BE2C (cell line): ENCODE results near the gene CKM.

ENCODE experiments used
- DNase-seq: peaks from one replicate; pipeline ENCODE4 v3.0.0-alpha.2; 2020
- H3K27me3 ChIP-seq: fragments of 250-450 bp; sonication (Bioruptor Pico); 2 replicates; pipeline ENCODE4 v1.5.1; 2020; ENCODE audit warnings: mild to moderate bottlenecking
- H3K36me3 ChIP-seq: fragments of 250-450 bp; sonication (Bioruptor Pico); 2 replicates; pipeline ENCODE4 v1.5.1; 2020; ENCODE audit warnings: mild to moderate bottlenecking
- H3K4me1 ChIP-seq: fragments of 250-450 bp; sonication (Bioruptor Pico); 2 replicates; pipeline ENCODE4 v1.5.1; 2020
- H3K4me3 ChIP-seq: 2 replicates; pipeline ENCODE4 v1.5.1; 2011; ENCODE audit warnings: low read depth, low read length
- H3K9me3 ChIP-seq: fragments of 250-450 bp; sonication (Bioruptor Pico); 2 replicates; pipeline ENCODE4 v1.5.1; 2020
- TF ChIP-seq, protein P1 (sequence below): IDR thresholded peaks from 2 replicates; pipeline ENCODE4 v1.5.1; 2012; ENCODE audit warnings: mild to moderate bottlenecking, low read depth, low read length

The CKM gene

DNA sequence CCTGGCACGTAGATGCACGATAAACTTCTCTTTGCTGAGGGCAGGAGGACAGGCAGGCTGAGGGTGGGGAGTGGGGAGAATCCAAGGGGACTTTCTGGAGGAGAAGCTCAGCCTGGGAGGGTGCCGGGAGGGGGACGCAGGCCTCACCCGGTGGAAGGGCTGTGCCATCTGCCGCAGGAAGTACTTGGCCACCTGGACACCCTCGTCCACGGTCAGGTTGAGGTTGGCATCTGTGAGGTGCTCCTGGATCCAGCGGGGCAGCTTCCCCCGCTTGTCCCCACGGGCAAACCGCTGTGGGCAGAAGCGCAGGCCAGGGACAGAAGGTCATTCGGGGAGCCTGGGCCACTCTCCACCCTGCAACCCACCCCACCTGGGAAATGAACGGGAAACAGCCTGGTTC lies 29.4 kb upstream of the CKM start:
- Histone ChIP-seq H3K27me3 (peaks cover 11% of the 10 kb centered on the region), H3K4me1 (no peaks in the 10 kb centered on the region), H3K4me3 (no peak overlapping the region), H3K9me3 (no peaks in the 10 kb centered on the region; the same call in 1 of the 2 replicates), H3K36me3 (peaks cover 7% of the 10 kb centered on the region; the same call in 1 of the 2 replicates)
- no peak for DNase-seq
- TF ChIP-seq, protein P1, sequence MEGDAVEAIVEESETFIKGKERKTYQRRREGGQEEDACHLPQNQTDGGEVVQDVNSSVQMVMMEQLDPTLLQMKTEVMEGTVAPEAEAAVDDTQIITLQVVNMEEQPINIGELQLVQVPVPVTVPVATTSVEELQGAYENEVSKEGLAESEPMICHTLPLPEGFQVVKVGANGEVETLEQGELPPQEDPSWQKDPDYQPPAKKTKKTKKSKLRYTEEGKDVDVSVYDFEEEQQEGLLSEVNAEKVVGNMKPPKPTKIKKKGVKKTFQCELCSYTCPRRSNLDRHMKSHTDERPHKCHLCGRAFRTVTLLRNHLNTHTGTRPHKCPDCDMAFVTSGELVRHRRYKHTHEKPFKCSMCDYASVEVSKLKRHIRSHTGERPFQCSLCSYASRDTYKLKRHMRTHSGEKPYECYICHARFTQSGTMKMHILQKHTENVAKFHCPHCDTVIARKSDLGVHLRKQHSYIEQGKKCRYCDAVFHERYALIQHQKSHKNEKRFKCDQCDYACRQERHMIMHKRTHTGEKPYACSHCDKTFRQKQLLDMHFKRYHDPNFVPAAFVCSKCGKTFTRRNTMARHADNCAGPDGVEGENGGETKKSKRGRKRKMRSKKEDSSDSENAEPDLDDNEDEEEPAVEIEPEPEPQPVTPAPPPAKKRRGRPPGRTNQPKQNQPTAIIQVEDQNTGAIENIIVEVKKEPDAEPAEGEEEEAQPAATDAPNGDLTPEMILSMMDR, result no peak

DNA sequence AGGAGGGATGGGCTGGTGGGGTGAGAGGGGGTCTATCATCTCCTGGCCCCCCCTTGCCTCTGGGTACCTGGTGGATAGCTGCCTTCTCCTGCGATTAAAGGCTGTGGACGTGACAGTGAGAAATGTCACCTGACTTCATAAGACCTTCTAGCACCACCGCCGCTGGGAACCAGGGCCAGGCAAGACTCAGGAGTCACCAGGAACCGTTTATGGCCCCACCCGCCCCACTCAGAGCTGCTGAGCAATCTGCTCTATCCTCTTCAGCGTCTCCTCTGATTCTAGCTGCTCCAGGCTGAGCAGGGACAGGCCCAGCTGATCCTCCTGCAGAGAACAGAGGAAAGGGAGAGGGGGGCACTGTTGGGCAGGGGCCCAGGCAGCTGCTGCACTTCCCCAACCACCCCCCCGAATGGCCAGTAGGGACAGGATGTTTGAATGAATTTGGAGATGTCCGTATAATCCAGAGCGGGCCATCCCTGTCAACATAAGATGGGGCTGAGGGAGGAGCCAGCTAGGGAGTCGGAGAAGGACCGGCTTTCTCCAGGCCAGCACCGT lies 28.8 kb upstream of the CKM start:
- DNase-seq, result no peak
- TF ChIP-seq, protein P1, result no peak
- Histone ChIP-seq H3K9me3 (no peaks in the 10 kb centered on the region; the same call in 1 of the 2 replicates), H3K4me3 (no peak overlapping the region), H3K27me3 (peaks cover 16% of the 10 kb centered on the region), H3K4me1 (no peaks in the 10 kb centered on the region), H3K36me3 (peaks cover 7% of the 10 kb centered on the region; the same call in 1 of the 2 replicates)

DNA sequence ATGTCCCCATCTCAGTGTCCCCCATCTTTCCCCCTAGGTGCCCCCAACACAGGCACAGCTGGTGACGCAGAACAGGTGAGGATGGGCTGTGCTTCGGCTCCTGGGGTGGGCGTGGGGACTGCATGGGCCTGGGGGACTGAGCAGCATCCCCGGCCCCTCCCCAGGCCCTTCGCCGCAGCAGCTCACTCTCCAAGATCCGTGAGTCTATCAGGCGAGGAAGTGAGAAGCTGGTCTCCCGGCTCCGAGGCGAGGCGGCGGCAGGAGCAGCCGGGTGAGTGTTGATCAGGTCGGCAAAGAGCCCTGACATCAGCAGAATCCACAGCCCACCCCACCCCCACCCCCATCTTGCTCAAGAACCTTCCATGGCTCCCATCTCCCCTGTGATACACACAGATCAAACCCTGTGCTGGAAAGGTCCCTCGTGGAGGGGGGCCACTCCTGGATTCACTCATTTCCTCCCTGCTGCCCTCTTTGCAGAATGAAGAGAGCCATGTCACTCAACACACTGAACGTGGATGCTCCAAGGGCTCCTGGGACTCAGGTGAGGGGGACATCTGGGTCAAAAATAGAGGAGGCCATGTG lies 27.9 kb upstream of the CKM start:
- H3K36me3 ChIP-seq, result peaks cover 7% of the 10 kb centered on the region; the same call in 1 of the 2 replicates
- DNase-seq, result no peak
- H3K4me1 ChIP-seq, result no peaks in the 10 kb centered on the region
- H3K27me3 ChIP-seq, result peaks cover 21% of the 10 kb centered on the region
- no peaks in the 10 kb centered on the region for H3K9me3 ChIP-seq
- no peak overlapping the region for H3K4me3 ChIP-seq
- TF ChIP-seq, protein P1, result no peak

- no peak overlapping the region for H3K4me3 ChIP-seq
- H3K36me3 ChIP-seq, result peaks cover 5% of the 10 kb centered on the region; the same call in 1 of the 2 replicates
- H3K4me1 ChIP-seq, result no peaks in the 10 kb centered on the region
- H3K27me3 ChIP-seq, result peaks cover 21% of the 10 kb centered on the region
- TF ChIP-seq, protein P1, result no peak
- H3K9me3 ChIP-seq, result no peaks in the 10 kb centered on the region
- DNase-seq, result no peak
Observed at GRCh38 chr19:45349430-45349941, 26.8 kb upstream of the CKM start.

DNA sequence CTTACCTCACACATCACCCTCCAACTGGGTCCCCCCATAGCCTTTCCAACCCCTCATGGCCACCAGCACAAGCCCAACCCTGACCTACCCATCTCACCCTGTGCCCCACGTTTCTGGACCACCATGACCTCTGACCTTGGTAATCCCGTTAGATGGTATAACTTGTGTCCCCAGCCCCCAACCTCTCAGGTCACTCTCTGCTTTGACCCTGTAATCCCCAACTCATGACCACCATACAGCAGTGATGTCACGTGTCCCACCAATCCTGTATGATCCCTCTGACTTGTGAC lies 26.4 kb upstream of the CKM start:
- no peaks in the 10 kb centered on the region for H3K9me3 ChIP-seq
- H3K36me3 ChIP-seq, result peaks cover under 1% of the 10 kb centered on the region; the same call in 1 of the 2 replicates
- H3K27me3 ChIP-seq, result peaks cover 21% of the 10 kb centered on the region
- no peak for DNase-seq
- TF ChIP-seq, protein P1, result no peak
- H3K4me1 ChIP-seq, result no peaks in the 10 kb centered on the region
- H3K4me3 ChIP-seq, result no peak overlapping the region
